Measurements from ENCODE around the gene QARS1. TPM values are rescaled to one million over a fixed set of nuclear protein-coding genes. Genes with fewer than 3 reads are reported as not detected.

Gene QARS1
- total and polyA plus RNA-seq, 2 experiments from 2014 or later: 173 to 373 TPM

DNA sequence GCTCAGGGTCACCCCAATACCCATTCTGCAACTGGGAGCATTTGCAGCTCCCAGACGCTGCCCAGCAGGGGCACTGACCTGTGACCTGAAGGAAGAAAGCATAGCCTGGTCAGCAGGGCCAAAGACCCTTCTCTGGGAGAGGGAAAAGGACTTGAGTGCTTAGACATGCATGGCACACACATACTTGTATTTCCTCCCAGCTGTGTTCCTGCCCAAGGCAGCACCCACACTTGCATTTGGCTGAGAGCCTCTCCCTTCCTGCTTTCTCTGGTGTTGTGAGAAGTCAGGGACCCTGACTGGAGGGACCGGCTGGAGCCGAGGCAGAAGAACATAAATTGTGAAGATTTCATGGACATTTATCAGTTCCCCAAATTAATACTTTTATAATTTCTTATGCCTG is 35.5 kb upstream of the QARS1 start:
- H3K27me3 Mint-ChIP-seq (ENCODE audit: insufficient read depth, low read depth, poor library complexity): peaks cover 8% of the 10 kb centered on the region
- Histone ChIP-seq H3K36me3 (ENCODE audit: insufficient read depth) (no peaks in the 10 kb centered on the region), H3K4me2 (no peak overlapping the region), H3K9me2 (ENCODE audit: insufficient read depth) (no peaks in the 10 kb centered on the region), H3K27me3 (ENCODE audit: insufficient read depth) (no peaks in the 10 kb centered on the region), H3F3A (replicated peaks; ENCODE audit: low read depth) (no peaks in the 10 kb centered on the region), H4K20me1 (replicated peaks; ENCODE audit: insufficient read depth) (no peaks in the 10 kb centered on the region), H2AFZ (no peak overlapping the region), H3K4me3 (no peak overlapping the region), H3K4me1 (ENCODE audit: insufficient read depth) (no peaks in the 10 kb centered on the region), H3K27ac (ENCODE audit: low read depth) (no peak overlapping the region), H3K79me2 (replicated peaks; ENCODE audit: insufficient read depth) (no peaks in the 10 kb centered on the region)
- H3K4me3 Mint-ChIP-seq: no peak overlapping the region
- no peak for DNase-seq (ENCODE audit: low spot score)
- no peak for ATAC-seq
- 0 out of 3 replicates have a peak, but pooled peaks cover 3% of the 10 kb centered on the region for H3K4me1 Mint-ChIP-seq
- TF ChIP-seq EZH2phosphoT487 (IDR thresholded peaks at IDR 0.05; ENCODE audit: unreplicated experiment): no peak
- TF ChIP-seq STAT1 (IDR thresholded peaks at IDR 0.05; ENCODE audit: unreplicated experiment): no peak
- TF ChIP-seq, protein P1, sequence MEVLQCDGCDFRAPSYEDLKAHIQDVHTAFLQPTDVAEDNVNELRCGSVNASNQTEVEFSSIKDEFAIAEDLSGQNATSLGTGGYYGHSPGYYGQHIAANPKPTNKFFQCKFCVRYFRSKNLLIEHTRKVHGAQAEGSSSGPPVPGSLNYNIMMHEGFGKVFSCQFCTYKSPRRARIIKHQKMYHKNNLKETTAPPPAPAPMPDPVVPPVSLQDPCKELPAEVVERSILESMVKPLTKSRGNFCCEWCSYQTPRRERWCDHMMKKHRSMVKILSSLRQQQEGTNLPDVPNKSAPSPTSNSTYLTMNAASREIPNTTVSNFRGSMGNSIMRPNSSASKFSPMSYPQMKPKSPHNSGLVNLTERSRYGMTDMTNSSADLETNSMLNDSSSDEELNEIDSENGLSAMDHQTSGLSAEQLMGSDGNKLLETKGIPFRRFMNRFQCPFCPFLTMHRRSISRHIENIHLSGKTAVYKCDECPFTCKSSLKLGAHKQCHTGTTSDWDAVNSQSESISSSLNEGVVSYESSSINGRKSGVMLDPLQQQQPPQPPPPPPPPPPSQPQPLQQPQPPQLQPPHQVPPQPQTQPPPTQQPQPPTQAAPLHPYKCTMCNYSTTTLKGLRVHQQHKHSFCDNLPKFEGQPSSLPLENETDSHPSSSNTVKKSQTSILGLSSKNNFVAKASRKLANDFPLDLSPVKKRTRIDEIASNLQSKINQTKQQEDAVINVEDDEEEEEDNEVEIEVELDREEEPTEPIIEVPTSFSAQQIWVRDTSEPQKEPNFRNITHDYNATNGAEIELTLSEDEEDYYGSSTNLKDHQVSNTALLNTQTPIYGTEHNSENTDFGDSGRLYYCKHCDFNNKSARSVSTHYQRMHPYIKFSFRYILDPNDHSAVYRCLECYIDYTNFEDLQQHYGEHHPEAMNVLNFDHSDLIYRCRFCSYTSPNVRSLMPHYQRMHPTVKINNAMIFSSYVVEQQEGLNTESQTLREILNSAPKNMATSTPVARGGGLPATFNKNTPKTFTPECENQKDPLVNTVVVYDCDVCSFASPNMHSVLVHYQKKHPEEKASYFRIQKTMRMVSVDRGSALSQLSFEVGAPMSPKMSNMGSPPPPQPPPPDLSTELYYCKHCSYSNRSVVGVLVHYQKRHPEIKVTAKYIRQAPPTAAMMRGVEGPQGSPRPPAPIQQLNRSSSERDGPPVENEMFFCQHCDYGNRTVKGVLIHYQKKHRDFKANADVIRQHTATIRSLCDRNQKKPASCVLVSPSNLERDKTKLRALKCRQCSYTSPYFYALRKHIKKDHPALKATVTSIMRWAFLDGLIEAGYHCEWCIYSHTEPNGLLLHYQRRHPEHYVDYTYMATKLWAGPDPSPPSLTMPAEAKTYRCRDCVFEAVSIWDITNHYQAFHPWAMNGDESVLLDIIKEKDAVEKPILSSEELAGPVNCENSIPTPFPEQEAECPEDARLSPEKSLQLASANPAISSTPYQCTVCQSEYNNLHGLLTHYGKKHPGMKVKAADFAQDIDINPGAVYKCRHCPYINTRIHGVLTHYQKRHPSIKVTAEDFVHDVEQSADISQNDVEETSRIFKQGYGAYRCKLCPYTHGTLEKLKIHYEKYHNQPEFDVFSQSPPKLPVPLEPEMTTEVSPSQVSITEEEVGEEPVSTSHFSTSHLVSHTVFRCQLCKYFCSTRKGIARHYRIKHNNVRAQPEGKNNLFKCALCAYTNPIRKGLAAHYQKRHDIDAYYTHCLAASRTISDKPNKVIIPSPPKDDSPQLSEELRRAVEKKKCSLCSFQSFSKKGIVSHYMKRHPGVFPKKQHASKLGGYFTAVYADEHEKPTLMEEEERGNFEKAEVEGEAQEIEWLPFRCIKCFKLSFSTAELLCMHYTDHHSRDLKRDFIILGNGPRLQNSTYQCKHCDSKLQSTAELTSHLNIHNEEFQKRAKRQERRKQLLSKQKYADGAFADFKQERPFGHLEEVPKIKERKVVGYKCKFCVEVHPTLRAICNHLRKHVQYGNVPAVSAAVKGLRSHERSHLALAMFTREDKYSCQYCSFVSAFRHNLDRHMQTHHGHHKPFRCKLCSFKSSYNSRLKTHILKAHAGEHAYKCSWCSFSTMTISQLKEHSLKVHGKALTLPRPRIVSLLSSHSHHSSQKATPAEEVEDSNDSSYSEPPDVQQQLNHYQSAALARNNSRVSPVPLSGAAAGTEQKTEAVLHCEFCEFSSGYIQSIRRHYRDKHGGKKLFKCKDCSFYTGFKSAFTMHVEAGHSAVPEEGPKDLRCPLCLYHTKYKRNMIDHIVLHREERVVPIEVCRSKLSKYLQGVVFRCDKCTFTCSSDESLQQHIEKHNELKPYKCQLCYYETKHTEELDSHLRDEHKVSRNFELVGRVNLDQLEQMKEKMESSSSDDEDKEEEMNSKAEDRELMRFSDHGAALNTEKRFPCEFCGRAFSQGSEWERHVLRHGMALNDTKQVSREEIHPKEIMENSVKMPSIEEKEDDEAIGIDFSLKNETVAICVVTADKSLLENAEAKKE (CRISPR knock-in tag; IDR thresholded peaks at IDR 0.05): no peak
- no peak for TF ChIP-seq EZH2 (IDR thresholded peaks at IDR 0.05; ENCODE audit: low read depth, unreplicated experiment)
- no peak for TF ChIP-seq NANOG (IDR thresholded peaks at IDR 0.05; ENCODE audit: borderline replicate concordance)
- no peak for TF ChIP-seq ZNF114 (CRISPR knock-in tag; IDR thresholded peaks at IDR 0.05)
- TF ChIP-seq, protein P2, sequence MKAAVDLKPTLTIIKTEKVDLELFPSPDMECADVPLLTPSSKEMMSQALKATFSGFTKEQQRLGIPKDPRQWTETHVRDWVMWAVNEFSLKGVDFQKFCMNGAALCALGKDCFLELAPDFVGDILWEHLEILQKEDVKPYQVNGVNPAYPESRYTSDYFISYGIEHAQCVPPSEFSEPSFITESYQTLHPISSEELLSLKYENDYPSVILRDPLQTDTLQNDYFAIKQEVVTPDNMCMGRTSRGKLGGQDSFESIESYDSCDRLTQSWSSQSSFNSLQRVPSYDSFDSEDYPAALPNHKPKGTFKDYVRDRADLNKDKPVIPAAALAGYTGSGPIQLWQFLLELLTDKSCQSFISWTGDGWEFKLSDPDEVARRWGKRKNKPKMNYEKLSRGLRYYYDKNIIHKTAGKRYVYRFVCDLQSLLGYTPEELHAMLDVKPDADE (IDR thresholded peaks at IDR 0.05): no peak
- TF ChIP-seq, protein P3, sequence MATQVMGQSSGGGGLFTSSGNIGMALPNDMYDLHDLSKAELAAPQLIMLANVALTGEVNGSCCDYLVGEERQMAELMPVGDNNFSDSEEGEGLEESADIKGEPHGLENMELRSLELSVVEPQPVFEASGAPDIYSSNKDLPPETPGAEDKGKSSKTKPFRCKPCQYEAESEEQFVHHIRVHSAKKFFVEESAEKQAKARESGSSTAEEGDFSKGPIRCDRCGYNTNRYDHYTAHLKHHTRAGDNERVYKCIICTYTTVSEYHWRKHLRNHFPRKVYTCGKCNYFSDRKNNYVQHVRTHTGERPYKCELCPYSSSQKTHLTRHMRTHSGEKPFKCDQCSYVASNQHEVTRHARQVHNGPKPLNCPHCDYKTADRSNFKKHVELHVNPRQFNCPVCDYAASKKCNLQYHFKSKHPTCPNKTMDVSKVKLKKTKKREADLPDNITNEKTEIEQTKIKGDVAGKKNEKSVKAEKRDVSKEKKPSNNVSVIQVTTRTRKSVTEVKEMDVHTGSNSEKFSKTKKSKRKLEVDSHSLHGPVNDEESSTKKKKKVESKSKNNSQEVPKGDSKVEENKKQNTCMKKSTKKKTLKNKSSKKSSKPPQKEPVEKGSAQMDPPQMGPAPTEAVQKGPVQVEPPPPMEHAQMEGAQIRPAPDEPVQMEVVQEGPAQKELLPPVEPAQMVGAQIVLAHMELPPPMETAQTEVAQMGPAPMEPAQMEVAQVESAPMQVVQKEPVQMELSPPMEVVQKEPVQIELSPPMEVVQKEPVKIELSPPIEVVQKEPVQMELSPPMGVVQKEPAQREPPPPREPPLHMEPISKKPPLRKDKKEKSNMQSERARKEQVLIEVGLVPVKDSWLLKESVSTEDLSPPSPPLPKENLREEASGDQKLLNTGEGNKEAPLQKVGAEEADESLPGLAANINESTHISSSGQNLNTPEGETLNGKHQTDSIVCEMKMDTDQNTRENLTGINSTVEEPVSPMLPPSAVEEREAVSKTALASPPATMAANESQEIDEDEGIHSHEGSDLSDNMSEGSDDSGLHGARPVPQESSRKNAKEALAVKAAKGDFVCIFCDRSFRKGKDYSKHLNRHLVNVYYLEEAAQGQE (IDR thresholded peaks at IDR 0.05; ENCODE audit: unreplicated experiment): no peak
- TF ChIP-seq POLR2AphosphoS5 (IDR thresholded peaks at IDR 0.05; ENCODE audit: low read depth): no peak
- TF ChIP-seq, protein P4, sequence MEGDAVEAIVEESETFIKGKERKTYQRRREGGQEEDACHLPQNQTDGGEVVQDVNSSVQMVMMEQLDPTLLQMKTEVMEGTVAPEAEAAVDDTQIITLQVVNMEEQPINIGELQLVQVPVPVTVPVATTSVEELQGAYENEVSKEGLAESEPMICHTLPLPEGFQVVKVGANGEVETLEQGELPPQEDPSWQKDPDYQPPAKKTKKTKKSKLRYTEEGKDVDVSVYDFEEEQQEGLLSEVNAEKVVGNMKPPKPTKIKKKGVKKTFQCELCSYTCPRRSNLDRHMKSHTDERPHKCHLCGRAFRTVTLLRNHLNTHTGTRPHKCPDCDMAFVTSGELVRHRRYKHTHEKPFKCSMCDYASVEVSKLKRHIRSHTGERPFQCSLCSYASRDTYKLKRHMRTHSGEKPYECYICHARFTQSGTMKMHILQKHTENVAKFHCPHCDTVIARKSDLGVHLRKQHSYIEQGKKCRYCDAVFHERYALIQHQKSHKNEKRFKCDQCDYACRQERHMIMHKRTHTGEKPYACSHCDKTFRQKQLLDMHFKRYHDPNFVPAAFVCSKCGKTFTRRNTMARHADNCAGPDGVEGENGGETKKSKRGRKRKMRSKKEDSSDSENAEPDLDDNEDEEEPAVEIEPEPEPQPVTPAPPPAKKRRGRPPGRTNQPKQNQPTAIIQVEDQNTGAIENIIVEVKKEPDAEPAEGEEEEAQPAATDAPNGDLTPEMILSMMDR (conservative IDR thresholded peaks at IDR 0.05; ENCODE audit: low read depth in 2 of 2): no peak
- no peak for TF ChIP-seq ZNF331 (CRISPR knock-in tag; IDR thresholded peaks at IDR 0.05; ENCODE audit: low read depth)
- no peak for TF ChIP-seq JUNB (IDR thresholded peaks at IDR 0.05; ENCODE audit: unreplicated experiment)
- no peak for TF ChIP-seq CREB1 (CRISPR knock-in tag; IDR thresholded peaks at IDR 0.05; ENCODE audit: low read depth)
- H3K9me3 Mint-ChIP-seq: peaks cover 23% of the 10 kb centered on the region
- H3K36me3 Mint-ChIP-seq (ENCODE audit: low read depth): peaks cover 7% of the 10 kb centered on the region; the same call in 2 of the 3 replicates
- no peak overlapping the region for H3K27ac Mint-ChIP-seq
